GM18870 (cell line): ENCODE results near the gene TRIM63.

Source experiments
- ATAC-seq: cut with Tn5 transposase; IDR thresholded peaks from one replicate; pipeline ENCODE4 v1.9.1; 2021; ENCODE audit warnings: moderate library complexity; ENCODE audit not compliant: unreplicated experiment

Gene TRIM63

DNA sequence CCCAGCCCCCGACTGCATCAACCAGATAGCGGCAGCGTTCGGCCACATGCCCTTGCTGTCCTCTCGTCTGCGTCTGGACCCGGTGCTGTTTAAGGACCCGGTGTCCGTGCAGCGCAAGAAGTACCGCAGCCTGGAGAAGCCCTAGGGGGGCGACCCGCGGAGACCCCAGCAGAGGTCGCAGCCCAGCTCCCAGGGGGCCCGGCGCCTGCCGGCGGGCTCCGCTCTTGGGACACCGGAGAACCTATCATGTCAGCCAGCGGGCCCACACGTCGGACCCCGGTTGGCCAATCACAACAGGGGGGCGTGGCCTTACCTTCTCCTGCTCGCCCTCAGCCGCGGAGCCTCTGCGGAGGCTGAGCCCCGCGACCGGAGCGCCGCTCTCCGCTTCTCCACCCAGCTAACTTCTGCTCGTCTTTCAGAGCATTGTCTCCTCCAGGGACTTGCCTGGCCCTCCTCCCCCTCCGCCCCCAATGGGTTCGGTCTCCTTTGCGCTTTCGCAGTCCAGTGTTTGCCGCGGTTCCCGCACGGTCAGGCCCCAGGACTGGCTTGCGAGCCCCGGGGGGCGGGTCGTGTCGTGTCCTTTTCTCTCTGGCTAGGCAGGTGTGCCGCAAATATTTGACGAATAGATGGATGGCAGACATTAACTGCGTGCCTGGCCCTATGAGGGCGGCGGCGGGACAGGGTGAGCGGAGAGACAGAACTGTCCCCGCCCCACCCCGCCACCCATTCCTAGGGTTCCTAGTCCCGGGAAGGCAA, 32.0 kb downstream of the TRIM63 start:
- ATAC-seq, result peak; percentile 64

DNA sequence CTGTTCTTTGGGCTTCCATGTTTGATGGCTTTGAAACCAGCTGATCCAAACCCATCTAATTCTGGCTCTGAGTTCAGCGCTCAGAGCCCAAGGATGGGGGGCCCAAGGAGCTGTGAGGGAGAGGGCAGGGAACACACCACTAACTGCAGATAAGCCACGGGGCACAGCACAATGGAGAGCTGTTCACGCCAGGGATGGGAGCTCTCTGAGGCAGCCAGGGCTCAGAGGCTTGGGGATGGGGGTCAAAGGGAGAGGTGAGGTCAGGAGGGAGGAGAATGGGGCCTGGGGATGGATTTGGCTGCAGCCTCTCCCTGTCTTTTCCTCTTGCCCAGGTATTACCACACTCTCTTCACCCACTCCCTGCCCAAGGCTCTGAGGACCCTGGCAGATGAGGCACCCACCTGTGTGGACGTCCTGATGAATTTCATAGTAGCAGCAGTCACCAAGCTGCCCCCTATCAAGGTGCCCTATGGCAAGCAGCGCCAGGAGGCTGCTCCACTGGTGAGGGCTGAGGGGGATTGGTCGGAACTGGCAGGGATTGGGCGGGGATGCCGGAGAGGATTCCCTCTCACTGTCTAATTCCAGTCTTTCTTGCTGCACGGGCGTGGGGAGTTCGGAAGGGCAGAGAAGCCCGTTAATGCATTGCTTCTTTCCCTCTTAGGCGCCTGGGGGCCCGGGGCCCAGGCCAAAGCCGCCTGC, 32.8 kb downstream of the TRIM63 start:
- no peak for ATAC-seq

GRCh38 chr1:26032656-26033357, 34.6 kb downstream of the TRIM63 start:
- no peak for ATAC-seq

DNA sequence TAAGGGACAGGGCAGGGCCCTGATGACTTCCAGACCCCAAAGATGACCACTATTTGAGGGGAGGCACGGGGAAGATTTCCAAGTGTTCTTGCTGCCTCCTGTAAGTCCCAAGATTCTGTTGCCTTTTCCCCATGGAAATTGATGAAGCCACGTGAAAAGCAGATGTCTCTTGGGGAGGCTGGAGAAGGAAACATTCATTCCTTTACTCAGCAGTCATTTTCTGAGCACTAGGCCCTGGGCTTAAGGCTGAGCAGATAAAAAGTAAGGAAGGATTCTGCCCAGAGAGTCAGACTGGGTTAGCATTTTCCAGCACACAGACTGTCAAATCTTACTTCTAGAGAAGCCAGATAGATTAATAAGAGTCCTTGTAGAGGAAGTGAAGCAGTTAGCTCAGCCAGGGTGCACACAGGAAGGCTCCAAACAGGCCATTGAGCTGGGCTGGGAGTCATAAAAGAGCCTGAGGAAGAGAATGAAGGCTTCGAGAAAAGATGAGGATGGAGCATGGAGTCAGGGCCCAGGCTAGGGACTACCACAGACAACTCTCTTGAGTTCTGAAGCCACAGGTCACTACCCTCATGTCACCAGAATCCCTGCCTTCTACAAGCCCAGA, 35.7 kb downstream of the TRIM63 start:
- ATAC-seq, result no peak

GRCh38 chr1:26031196-26031595, 36.2 kb downstream of the TRIM63 start:
- no peak for ATAC-seq

DNA sequence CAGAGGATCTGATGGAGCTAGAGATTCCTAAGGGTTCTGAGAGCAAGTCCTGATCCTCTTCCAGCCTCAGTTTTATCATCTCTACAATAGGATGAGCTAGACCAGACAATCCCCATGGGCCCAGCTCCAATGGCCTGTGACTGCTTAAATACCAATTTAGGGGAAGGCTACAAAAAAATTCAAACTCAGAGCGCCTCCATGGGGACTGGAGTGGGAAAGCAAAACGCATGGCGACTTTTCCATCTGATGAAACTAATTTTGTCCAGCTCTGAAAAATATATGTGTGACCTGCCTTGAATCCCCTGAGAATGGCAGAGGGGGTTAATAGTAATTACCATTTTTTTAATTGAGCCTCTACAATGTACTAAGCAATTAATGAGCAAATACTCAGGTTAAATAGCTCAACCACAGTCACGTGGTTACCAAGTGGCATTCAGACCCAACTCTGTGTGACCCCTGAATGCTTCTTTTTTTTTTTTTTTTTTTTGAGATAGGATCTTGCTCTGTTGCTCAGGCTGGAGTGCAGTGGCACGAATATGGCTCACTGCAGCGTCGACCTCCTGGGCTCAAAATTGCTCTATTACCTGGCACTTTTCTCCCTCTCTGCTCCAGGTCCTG, 37.5 kb downstream of the TRIM63 start:
- no peak for ATAC-seq

GRCh38 chr1:26029054-26029863, 38.2 kb downstream of the TRIM63 start:
- no peak for ATAC-seq

DNA sequence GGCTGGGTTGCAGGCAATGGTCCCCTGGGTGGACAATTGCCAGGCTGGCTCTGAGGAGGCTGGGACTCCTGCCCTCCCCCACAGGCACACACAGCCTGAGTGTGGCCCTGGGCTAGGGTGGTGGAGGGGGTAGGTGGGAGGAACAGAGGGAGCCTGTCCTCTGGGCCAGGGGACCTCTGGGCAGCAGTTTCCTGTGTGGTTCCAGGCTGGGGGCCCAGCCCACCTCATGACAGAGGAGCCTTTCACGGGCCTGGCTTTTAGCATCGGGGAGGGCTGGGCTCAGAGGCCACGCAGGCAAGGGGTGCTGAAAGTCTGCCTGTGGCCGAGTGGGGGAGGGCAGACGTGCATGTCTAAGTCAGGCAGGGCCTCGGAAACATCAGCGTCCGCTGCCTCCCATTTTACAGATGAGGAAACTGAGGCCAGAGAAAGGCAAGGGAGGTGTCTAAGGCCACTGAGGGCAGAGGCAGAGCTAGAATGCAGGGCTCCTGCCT, 38.9 kb downstream of the TRIM63 start:
- no peak for ATAC-seq

DNA sequence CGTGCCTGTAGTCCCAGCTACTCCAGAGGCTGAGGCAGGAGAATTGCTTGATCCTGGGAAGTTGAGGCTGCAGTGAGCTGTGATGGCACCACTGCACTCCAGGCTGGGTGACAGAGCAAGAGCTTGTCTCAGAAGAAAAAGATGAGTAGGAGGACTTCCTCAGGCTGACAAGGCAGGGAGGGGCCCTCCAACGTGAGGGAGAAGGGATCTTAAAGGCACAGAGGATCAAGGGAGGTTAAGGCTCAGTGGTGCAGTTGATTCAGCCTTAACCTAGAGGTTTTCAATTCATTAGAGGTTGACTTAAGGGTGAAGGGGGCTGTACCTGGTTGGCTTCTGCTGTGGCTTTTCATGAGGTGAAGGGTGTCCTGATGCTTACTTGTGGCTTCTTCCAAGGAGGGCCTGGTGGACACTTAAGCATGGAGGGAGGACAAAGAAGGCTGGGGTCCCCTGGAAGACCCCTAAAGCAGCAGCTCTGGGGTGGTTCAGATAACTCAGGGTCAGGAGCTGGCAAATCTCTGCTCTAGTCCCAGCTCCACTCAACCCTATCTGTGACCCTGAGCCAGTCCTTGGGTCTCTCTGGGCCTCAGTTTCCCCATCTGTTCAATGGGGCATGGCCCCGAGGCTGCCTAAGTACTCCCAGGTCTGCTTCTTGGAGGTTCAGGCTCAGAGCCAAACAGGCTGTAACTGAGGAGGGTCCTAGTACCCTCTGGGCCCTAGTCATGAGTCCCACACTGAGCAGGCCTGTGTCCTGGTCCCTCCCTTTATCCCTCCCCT, 39.5 kb downstream of the TRIM63 start:
- ATAC-seq, result no peak

DNA sequence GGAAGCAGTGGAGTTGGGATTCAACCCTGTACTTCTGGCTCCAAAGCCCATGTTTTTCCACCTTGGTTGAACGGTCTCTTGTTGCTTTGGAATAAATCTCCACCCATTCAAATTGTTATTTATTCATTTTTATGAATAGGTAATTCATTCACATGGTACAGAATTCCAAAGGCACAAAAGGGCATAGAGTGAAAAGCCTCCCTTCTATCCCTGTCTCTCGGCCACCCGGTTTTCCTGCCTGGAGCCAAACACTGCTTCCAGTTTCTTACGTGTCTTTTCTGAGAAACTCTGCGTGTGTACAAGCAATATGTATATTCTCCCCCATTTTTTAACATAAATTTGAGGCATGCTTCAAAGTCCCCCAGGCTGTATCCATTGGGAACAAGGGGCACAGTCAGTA, 41.9 kb downstream of the TRIM63 start:
- ATAC-seq, result no peak

DNA sequence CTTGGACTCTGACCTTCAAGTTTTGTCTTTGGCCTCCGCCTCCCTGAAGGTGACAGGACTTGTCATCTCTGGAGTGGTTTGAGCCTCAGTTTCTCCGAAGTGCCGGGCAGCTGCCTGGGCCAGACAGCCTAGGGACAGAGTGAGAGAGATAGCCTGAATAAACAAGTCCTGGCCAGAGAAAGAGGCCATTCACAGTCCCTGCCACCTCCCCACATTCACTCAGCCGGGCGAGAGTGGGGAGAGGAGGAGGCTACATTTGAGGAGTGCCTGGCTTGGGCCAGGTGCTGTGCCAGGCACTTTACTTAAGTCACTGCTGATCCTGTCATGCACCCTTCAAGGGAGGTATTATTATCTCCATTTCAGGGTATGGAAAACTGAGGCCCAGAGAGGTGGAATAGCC, 42.4 kb downstream of the TRIM63 start:
- no peak for ATAC-seq

DNA sequence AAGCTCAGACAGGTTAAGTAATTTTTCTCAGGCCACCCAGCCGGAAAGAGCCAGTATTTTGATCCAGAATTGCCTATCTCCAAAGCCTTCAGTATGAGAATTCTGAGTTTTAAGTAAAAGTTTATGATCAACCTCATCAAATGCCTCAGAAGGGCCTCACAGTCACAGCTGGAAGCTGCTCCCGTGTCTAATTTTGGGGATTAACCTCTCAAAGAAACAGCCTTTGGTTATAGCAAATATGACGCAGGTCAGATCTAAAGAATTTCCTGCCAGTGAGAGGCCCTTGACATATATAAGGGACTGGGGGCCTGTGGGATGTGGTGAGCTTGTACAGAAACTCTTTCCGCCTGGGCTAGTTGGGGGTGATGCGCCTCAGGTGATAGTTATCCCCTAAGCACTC, 43.6 kb downstream of the TRIM63 start:
- no peak for ATAC-seq

DNA sequence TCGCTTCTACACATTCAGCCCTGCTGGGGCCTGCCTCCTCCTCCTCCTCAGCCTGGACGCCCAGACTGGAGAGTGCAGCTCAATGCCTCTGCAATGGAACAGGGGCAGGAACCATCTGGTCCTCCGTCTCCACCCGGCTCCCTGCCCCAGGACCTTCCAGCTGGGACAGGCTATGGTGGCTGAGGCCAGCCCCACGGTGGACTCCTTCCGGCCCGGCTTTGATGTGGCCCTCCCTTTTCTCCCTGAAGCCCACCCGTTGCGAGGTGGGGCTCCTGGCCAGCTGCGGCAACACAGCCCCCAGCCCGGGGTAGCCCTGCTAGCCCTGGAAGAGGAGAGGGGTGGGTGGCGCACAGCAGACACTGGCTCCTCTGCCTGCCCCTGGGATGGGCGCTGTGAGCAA, 44.4 kb downstream of the TRIM63 start:
- ATAC-seq, result no peak

DNA sequence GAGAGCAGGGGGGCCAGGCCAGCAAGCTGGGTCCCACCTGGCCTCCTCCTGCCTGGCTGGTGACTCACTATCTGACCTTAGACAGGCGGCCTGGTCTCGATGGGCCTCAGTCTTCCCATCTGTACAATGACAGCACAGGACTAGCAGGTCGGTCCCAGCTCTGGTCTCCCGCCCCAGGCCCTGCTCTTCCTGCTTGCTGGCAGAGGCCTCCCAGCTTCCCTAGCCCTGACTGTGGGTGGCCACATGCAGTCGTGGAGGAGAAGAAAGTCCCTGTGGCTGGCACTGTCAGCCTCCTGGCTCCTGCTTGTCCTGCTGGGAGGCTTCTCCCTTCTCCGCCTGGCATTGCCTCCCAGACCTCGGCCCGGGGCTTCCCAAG, 45.0 kb downstream of the TRIM63 start:
- no peak for ATAC-seq

GRCh38 chr1:26021647-26022403, 45.6 kb downstream of the TRIM63 start, which contains the start of gene EXTL1:
EXTL1 (plus strand) TSS chr1:26021775; CDS start chr1:26022647, 872 bp downstream.
- no peak for ATAC-seq

GRCh38 chr1:26020941-26021646, 46.3 kb downstream of the TRIM63 start:
- ATAC-seq, result no peak

- ATAC-seq, result no peak
Measured at GRCh38 chr1:26020330-26020768, 47.1 kb downstream of the TRIM63 start.
